Small intestine (tissue), 7 donors: ENCODE results near the gene KMT2C. TPM values are rescaled to one million over a fixed set of nuclear protein-coding genes. Genes with fewer than 3 reads are reported as not detected.

ENCODE experiments used
- DNase-seq, 2 donors: peaks; one replicate each; pipeline versions ENCODE4 v3.0.0 to v3.0.0-alpha.2; 2013
- FAIRE-seq: peaks from 2 replicates; lab custom pipeline; 2012; peaks lifted over from hg19 to GRCh38; lab: Jason Lieb, UNC
- H3K27ac ChIP-seq, 3 donors: one replicate each; pipeline ENCODE4 v1.5.1; 2013; ENCODE audit warnings: low read length in 2 of 3, mild to moderate bottlenecking in 2 of 3, control low read depth in 1 of 3, inconsistent platforms in 1 of 3, low read depth in 1 of 3, moderate library complexity in 1 of 3
- H3K27me3 ChIP-seq, 3 donors: one replicate each; pipeline ENCODE4 v1.6.1; 2013; ENCODE audit warnings: low read length in 3 of 3, inconsistent platforms in 1 of 3; ENCODE audit not compliant: control insufficient read depth in 3 of 3, insufficient read depth in 3 of 3
- H3K36me3 ChIP-seq, 3 donors: one replicate each; pipeline ENCODE4 v1.6.1; 2013; ENCODE audit warnings: low read length in 3 of 3, inconsistent platforms in 1 of 3, low read depth in 1 of 3, mild to moderate bottlenecking in 1 of 3, moderate library complexity in 1 of 3; ENCODE audit not compliant: control insufficient read depth in 3 of 3, insufficient read depth in 2 of 3
- H3K4me1 ChIP-seq, 3 donors: one replicate each; pipeline ENCODE4 v1.6.1; 2013; ENCODE audit warnings: low read length in 2 of 3, inconsistent platforms in 1 of 3, low read depth in 1 of 3, mild to moderate bottlenecking in 1 of 3, moderate library complexity in 1 of 3; ENCODE audit not compliant: control insufficient read depth in 3 of 3, insufficient read depth in 2 of 3
- H3K4me3 ChIP-seq, 3 donors: one replicate each; pipeline ENCODE4 v1.5.1; 2013; ENCODE audit warnings: low read length in 3 of 3, control low read depth in 1 of 3, inconsistent platforms in 1 of 3, low read depth in 1 of 3, mild to moderate bottlenecking in 1 of 3, moderate library complexity in 1 of 3
- H3K9me3 ChIP-seq, 2 donors: one replicate each; pipeline ENCODE4 v1.6.1; 2013; ENCODE audit warnings: low read depth in 1 of 2, low read length in 1 of 2; ENCODE audit not compliant: control insufficient read depth in 2 of 2, insufficient read depth in 1 of 2
- WGBS, 3 donors: extraction: QIAGEN DNeasy Blood & Tissue Kit; methylation state at CpG; one replicate each; pipeline ENCODE4 v1.1.7; 2013; 5-methylcytosine and 5-hydroxymethylcytosine counted together
- polyA plus RNA-seq, 4 donors: library from polyadenylated mRNA; stranded (reverse) in 3 of 4; unstranded in 1 of 4; fragments of 200-250 nt in 3 of 4; fragments of 120-200 nt in 1 of 4; gene quantifications; one replicate each; pipeline versions ENCODE4 v1.2.1 to v1.2.3, GENCODE V29; 2013
- donor health status: healthy with polysubstance abuse.
- donor health status: control.
- donor health status: control.
- donor health status: Bipolar disorder and iron deficiency.
- donor health status: healthy.

KMT2C gene
- polyA plus RNA-seq, 4 donors, result 5.7 to 34.8 (median 8.6) TPM

- peaks cover 2 to 7% of the 10 kb centered on the region in 2 donors for H3K9me3 ChIP-seq
- 87 to 90% (median 87%) methylated on average over 4 of the region's 4 CpGs for WGBS, 3 donors
- no peak overlapping the region for H3K27ac ChIP-seq
- FAIRE-seq (no peak), DNase-seq (no peak)
- no peak overlapping the region for H3K4me3 ChIP-seq
- no peaks in the 10 kb centered on the region for H3K27me3 ChIP-seq
- H3K4me1 ChIP-seq, result no peaks in the 10 kb centered on the region
- H3K36me3 ChIP-seq, result peaks cover 0 to 2% (median 0%) of the 10 kb centered on the region in 3 donors
Measured at GRCh38 chr7:152093717-152094116, 342.1 kb downstream of the KMT2C start.

GRCh38 chr7:152090747-152091146 lies 345.1 kb downstream of the KMT2C start:
- no peak overlapping the region for H3K27ac ChIP-seq
- no peaks in the 10 kb centered on the region for H3K4me1 ChIP-seq
- FAIRE-seq (no peak), DNase-seq (no peak)
- H3K27me3 ChIP-seq, result no peaks in the 10 kb centered on the region
- no peak overlapping the region for H3K4me3 ChIP-seq
- H3K9me3 ChIP-seq, result peaks cover 2 to 8% of the 10 kb centered on the region in 2 donors
- WGBS, 3 donors, result 90 to 95% (median 90%) methylated on average over 6 of the region's 6 CpGs
- peaks cover 0 to 2% (median 0%) of the 10 kb centered on the region in 3 donors for H3K36me3 ChIP-seq

- Histone ChIP-seq H3K27me3 (no peaks in the 10 kb centered on the region), H3K27ac (no peak overlapping the region), H3K4me3 (no peak overlapping the region), H3K4me1 (no peaks in the 10 kb centered on the region), H3K36me3 (no peaks in the 10 kb centered on the region), H3K9me3 (peaks cover 2 to 8% of the 10 kb centered on the region in 2 donors)
- FAIRE-seq (no peak), DNase-seq (no peak)
- WGBS, 3 donors, result 97 to 99% (median 98%) methylated on average over 7 of the region's 7 CpGs
Measured at GRCh38 chr7:152089183-152089582, 346.6 kb downstream of the KMT2C start.

GRCh38 chr7:152086513-152086912 lies 349.3 kb downstream of the KMT2C start:
- 38 to 65% (median 40%) methylated on average over 1 of the region's 1 CpG for WGBS, 3 donors
- Histone ChIP-seq H3K4me1 (no peaks in the 10 kb centered on the region), H3K27ac (no peak overlapping the region), H3K9me3 (peaks cover 2 to 8% of the 10 kb centered on the region in 2 donors), H3K27me3 (no peaks in the 10 kb centered on the region), H3K36me3 (no peaks in the 10 kb centered on the region), H3K4me3 (no peak overlapping the region)
- FAIRE-seq (no peak), DNase-seq (no peak)

- H3K4me1 ChIP-seq, result peaks cover 0 to 4% (median 0%) of the 10 kb centered on the region in 3 donors
- 91 to 95% (median 92%) methylated on average over 3 of the region's 3 CpGs for WGBS, 3 donors
- DNase-seq (no peak), FAIRE-seq (no peak)
- no peak overlapping the region for H3K27ac ChIP-seq
- H3K27me3 ChIP-seq, result no peaks in the 10 kb centered on the region
- no peak overlapping the region for H3K4me3 ChIP-seq
- peaks cover 2 to 8% of the 10 kb centered on the region in 2 donors for H3K9me3 ChIP-seq
- no peaks in the 10 kb centered on the region for H3K36me3 ChIP-seq
Measured at GRCh38 chr7:152085131-152085530, 350.7 kb downstream of the KMT2C start.

Other genes starting within 250 kb of the KMT2C start
- gene XRCC2, start 240.1 kb upstream of the KMT2C start, polyA plus RNA-seq, result 1 to 10 TPM in 2 of 4 donors, not detected in 2; 1.9 to 5.9 TPM